ENCODE data around the gene CNTNAP4. TPM values are rescaled to one million over a fixed set of nuclear protein-coding genes. Genes with fewer than 3 reads are reported as not detected.
A peak's percentile ranks its signal among the peaks of the same experiment; 100 is the strongest.

The CNTNAP4 gene
- polyA plus RNA-seq, 1 donor from 2014 or later: 75.8 TPM

- TF ChIP-seq RAD21 (conservative IDR thresholded peaks at IDR 0.05): no peak
- TF ChIP-seq SMC3 (conservative IDR thresholded peaks at IDR 0.05; ENCODE audit: poor library complexity): no peak
- TF ChIP-seq POLR2AphosphoS5 (IDR thresholded peaks at IDR 0.05): no peak
- TF ChIP-seq CTCF (IDR thresholded peaks at IDR 0.05; ENCODE audit: poor library complexity, severe bottlenecking): no peak
- TF ChIP-seq EZH2 (IDR thresholded peaks at IDR 0.05; ENCODE audit: borderline replicate concordance, insufficient read depth, low read length, poor library complexity, severe bottlenecking): no peak
- TF ChIP-seq REST (IDR thresholded peaks at IDR 0.05; ENCODE audit: borderline replicate concordance): no peak
- TF ChIP-seq MXI1 (conservative IDR thresholded peaks at IDR 0.05; ENCODE audit: poor library complexity, severe bottlenecking): no peak
- TF ChIP-seq EP300 (conservative IDR thresholded peaks at IDR 0.05; ENCODE audit: poor library complexity, severe bottlenecking): no peak
- TF ChIP-seq TAF1 (IDR thresholded peaks at IDR 0.05; ENCODE audit: low read depth): no peak
- Histone ChIP-seq H3K4me2 (ENCODE audit: low read length) (no peak overlapping the region), H2AFZ (ENCODE audit: low read depth, low read length) (no peak overlapping the region), H3F3A (ENCODE audit: insufficient read depth, low read length, poor library complexity, severe bottlenecking) (no peaks in the 10 kb centered on the region), H3K4me3 (ENCODE audit: low read length) (peak overlapping the region; percentile 28), H3K79me2 (replicated peaks; ENCODE audit: insufficient read depth, low read length) (no peaks in the 10 kb centered on the region), H3K9ac (ENCODE audit: low read length) (peak overlapping the region; percentile 46), H3K9me3 (ENCODE audit: low read length) (no peaks in the 10 kb centered on the region), H4K20me1 (ENCODE audit: insufficient read depth) (no peaks in the 10 kb centered on the region), H3K27me3 (ENCODE audit: insufficient read depth, low read depth, low read length) (no peaks in the 10 kb centered on the region), H3K9me2 (ENCODE audit: insufficient read depth, low read length) (no peaks in the 10 kb centered on the region), H3K27ac (ENCODE audit: low read length) (peak overlapping the region; percentile 93), H3K36me3 (ENCODE audit: insufficient read depth, low read length) (peaks cover 3% of the 10 kb centered on the region)
Observed at GRCh38 chr16:76502063-76502462, 224.9 kb downstream of the CNTNAP4 start.

- Histone ChIP-seq H3K36me3 (ENCODE audit: insufficient read depth, low read length) (peaks cover 3% of the 10 kb centered on the region), H3K27me3 (ENCODE audit: insufficient read depth, low read depth, low read length) (no peaks in the 10 kb centered on the region), H2AFZ (ENCODE audit: low read depth, low read length) (no peak overlapping the region), H3K79me2 (replicated peaks; ENCODE audit: insufficient read depth, low read length) (no peaks in the 10 kb centered on the region), H3K4me3 (ENCODE audit: low read length) (peak overlapping the region; percentile 28), H3K9ac (ENCODE audit: low read length) (peak overlapping the region; percentile 46), H3K9me2 (ENCODE audit: insufficient read depth, low read length) (no peaks in the 10 kb centered on the region), H3K4me2 (ENCODE audit: low read length) (peak overlapping the region; percentile 12), H3F3A (ENCODE audit: insufficient read depth, low read length, poor library complexity, severe bottlenecking) (no peaks in the 10 kb centered on the region), H3K9me3 (ENCODE audit: low read length) (no peaks in the 10 kb centered on the region), H4K20me1 (ENCODE audit: insufficient read depth) (no peaks in the 10 kb centered on the region), H3K27ac (ENCODE audit: low read length) (peak overlapping the region; percentile 93)
- no peak for TF ChIP-seq MXI1 (conservative IDR thresholded peaks at IDR 0.05; ENCODE audit: poor library complexity, severe bottlenecking)
- TF ChIP-seq EP300 (conservative IDR thresholded peaks at IDR 0.05; ENCODE audit: poor library complexity, severe bottlenecking): peak; percentile 93
- no peak for TF ChIP-seq TAF1 (IDR thresholded peaks at IDR 0.05; ENCODE audit: low read depth)
- peak; percentile 18 for TF ChIP-seq POLR2AphosphoS5 (IDR thresholded peaks at IDR 0.05)
Observed at GRCh38 chr16:76502555-76502954, 225.4 kb downstream of the CNTNAP4 start.

Measured in neural cell (in vitro differentiated cells).